Measurements from ENCODE around the gene PLXNA1.

Gene PLXNA1

DNA sequence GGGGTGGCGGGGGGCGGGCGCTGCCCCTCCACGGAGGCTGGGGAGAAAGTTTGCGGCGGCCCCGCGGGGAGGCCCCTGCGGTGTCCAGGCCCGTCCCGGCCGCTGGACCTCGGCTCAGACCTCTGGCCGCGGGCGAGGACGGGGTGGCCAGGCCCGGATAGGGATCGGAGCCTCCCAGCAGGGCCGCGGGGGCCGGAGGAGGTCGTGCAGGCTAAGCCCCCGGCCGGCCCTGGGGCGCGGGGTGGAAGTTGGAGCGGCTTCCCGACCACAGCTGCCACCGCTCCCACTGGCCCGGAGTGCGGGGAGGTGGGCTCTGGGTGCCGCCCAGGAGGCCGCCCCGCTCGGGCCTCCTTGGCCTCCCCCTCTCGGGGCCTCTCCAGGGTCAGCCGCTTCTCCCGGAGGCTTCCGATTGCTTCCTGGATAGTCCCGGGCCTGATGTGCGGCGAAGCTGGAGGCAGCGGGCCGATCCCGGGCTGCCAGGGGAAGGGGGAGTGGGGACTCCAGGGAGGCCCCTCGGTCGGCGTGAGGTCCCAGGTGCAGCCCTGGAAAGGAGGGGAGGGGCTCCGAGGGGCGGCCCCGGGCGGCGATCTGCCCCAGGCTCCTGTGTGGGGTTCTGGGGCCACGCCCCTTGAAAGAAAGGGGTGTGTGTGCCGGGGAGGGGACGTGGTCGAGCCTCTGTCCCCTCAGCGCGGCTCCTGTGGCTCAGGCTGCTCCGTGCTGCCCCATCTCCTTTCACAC is 907 bp downstream of the PLXNA1 start:
- H3K4me3 ChIP-seq (ENCODE audit: low read depth, low read length) = no peak overlapping the region
- DNase-seq (ENCODE audit: low read depth) = peak; percentile 28
- TF ChIP-seq, protein P1, sequence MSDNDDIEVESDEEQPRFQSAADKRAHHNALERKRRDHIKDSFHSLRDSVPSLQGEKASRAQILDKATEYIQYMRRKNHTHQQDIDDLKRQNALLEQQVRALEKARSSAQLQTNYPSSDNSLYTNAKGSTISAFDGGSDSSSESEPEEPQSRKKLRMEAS (IDR thresholded peaks at IDR 0.05; ENCODE audit: low read depth, low read length) = no peak
- TF ChIP-seq, protein P2, sequence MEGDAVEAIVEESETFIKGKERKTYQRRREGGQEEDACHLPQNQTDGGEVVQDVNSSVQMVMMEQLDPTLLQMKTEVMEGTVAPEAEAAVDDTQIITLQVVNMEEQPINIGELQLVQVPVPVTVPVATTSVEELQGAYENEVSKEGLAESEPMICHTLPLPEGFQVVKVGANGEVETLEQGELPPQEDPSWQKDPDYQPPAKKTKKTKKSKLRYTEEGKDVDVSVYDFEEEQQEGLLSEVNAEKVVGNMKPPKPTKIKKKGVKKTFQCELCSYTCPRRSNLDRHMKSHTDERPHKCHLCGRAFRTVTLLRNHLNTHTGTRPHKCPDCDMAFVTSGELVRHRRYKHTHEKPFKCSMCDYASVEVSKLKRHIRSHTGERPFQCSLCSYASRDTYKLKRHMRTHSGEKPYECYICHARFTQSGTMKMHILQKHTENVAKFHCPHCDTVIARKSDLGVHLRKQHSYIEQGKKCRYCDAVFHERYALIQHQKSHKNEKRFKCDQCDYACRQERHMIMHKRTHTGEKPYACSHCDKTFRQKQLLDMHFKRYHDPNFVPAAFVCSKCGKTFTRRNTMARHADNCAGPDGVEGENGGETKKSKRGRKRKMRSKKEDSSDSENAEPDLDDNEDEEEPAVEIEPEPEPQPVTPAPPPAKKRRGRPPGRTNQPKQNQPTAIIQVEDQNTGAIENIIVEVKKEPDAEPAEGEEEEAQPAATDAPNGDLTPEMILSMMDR (IDR thresholded peaks at IDR 0.05; ENCODE audit: low read depth, low read length) = no peak
- no peak for TF ChIP-seq MYC (IDR thresholded peaks at IDR 0.05; ENCODE audit: low read depth, low read length)
- no peak for TF ChIP-seq POLR2A (IDR thresholded peaks at IDR 0.05; ENCODE audit: extremely low read depth, insufficient read length)

DNA sequence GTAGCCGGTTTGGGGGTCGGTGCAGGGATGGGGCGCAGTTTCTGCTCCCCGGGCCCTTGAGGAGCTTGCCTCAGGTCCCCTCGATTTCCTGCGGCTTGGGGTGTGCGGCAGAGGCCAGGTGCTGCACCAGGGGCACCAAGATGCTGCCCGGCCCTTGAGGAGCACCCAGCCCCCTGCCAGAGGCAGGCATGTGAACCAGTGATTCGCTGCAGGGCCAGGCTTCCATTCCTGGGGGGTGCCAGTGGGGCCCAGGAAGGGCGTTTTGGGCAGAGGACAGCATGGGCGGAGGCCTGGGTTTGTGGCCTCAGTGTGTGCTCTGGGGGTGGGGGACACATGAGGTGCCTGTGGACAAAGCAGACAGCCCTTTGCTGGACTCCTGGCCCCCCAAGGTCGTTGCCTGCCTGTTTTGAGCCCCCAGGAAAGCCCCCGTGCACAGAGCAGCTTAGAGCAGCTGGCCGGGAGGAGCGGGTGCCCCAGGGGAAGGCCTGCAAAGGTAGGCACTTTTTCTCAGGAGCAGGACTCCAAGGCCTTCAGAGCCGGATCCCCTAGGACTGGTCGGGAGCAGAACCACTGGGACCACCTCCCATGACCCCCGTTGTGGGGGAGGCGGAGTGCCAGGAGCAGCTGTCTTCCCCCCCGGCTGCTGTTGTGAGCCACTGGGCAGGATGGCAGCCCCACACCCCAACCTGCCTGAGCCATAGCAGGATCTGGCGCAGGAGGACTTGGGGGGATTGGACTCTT is 1.6 kb downstream of the PLXNA1 start:
- H3K4me3 ChIP-seq (ENCODE audit: low read depth, low read length) = no peak overlapping the region
- no peak for DNase-seq (ENCODE audit: low read depth)
- no peak for TF ChIP-seq POLR2A (IDR thresholded peaks at IDR 0.05; ENCODE audit: extremely low read depth, insufficient read length)
- TF ChIP-seq MYC (IDR thresholded peaks at IDR 0.05; ENCODE audit: low read depth, low read length) = no peak
- TF ChIP-seq, protein P1 (IDR thresholded peaks at IDR 0.05; ENCODE audit: low read depth, low read length) = no peak
- TF ChIP-seq, protein P2 (IDR thresholded peaks at IDR 0.05; ENCODE audit: low read depth, low read length) = no peak

DNA sequence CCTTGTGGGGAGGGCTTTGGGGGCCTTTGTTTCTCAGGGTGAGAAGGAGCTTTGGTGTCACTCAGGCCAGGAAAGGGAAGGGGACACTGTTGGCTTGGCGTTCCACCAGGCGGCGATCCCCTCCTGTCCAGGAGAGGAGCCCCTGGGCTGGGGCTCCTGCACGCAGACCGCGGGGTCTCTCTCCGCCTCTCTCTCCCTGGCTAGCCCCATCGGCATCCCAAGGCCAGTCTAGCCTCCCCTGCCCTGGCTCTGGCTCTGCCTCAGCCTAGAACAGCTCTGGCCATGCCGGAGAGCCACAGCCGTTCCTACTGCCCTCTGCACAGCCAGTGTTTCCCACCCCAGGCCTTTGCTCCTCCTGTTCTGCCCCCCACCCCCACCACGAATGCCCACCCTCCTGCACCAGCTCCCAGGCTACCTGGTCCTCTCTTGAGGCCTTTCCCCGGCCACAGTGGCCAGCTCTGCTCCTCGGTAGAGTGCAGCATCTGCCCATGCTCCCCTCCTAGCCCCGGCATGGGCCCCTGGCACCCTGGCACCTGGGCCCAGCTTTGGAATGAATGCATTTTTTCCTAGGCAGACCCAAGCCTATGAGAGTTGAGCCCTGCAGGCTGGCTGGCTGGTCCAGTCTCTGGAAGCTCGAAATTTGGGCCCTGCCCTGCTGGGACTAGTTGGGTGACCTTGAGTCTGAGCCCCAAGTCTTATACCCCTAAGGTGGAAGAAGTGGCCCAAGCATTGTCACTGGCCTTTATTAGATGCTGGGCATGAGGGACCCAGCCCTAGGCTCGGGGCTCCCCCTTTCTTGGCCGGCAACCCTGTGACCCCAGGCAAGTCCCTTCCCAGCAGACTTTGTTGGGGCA is 2.4 kb downstream of the PLXNA1 start:
- H3K4me3 ChIP-seq (ENCODE audit: low read depth, low read length) = no peak overlapping the region
- no peak for DNase-seq (ENCODE audit: low read depth)
- TF ChIP-seq, protein P1 (IDR thresholded peaks at IDR 0.05; ENCODE audit: low read depth, low read length) = no peak
- TF ChIP-seq MYC (IDR thresholded peaks at IDR 0.05; ENCODE audit: low read depth, low read length) = no peak

DNA sequence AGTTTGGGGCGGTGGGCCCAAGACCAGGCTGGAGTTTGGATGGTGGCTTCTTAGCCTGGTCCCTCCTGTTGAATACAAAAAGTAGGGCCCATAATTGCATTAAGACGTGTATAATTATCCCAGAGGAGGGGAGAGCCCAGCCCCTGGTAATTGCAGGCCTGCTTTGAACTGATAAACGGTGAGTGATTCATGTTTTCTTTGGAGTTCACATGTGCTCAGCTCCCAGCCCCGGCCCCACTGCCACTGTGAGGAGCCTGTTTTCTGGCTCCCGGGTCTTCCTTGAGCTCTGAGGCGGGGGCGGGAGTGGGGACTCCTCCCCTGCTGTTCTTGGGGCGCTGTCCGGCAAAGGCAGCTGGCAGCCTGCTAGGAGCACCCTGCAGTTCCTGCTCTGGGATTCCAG is 3.1 kb downstream of the PLXNA1 start:
- H3K4me3 ChIP-seq (ENCODE audit: low read depth, low read length) = no peak overlapping the region
- TF ChIP-seq, protein P1 (IDR thresholded peaks at IDR 0.05; ENCODE audit: low read depth, low read length) = no peak
- no peak for TF ChIP-seq POLR2A (IDR thresholded peaks at IDR 0.05; ENCODE audit: extremely low read depth, insufficient read length)
- TF ChIP-seq, protein P2 (IDR thresholded peaks at IDR 0.05; ENCODE audit: low read depth, low read length) = no peak
- no peak for TF ChIP-seq MYC (IDR thresholded peaks at IDR 0.05; ENCODE audit: low read depth, low read length)
- DNase-seq (ENCODE audit: low read depth) = no peak

DNA sequence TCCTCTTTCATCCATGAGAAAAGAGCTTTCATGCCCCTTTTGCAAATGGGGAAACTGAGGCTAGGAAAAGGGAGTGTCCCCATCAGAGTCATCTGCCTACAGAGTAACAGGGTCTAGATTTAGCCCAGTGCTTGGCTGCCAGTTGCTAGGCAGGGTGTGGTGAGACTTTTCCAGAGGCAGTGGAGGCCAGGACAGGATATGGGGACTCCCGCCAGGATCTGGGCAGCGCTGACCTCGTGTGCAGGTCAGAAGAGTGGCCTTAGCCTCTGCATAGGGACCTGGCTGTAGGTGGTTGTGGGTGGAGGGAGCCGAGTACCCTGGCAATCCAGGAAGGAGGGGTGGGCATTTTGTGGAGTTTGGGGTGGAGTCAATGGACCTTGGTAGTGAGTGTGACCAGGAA is 4.2 kb downstream of the PLXNA1 start:
- DNase-seq (ENCODE audit: low read depth) = no peak
- no peak overlapping the region for H3K4me3 ChIP-seq (ENCODE audit: low read depth, low read length)
- TF ChIP-seq MYC (IDR thresholded peaks at IDR 0.05; ENCODE audit: low read depth, low read length) (no peak), POLR2A (IDR thresholded peaks at IDR 0.05; ENCODE audit: extremely low read depth, insufficient read length) (no peak)
- TF ChIP-seq, protein P1 (IDR thresholded peaks at IDR 0.05; ENCODE audit: low read depth, low read length) = no peak
- TF ChIP-seq, protein P2 (IDR thresholded peaks at IDR 0.05; ENCODE audit: low read depth, low read length) = no peak
